ENCODE data around the gene MAGI2.

The MAGI2 gene

GRCh38 chr7:79301419-79301818 lies 152.0 kb downstream of the MAGI2 start:
- no peak for DNase-seq (ENCODE audit: low read depth)

GRCh38 chr7:79300573-79300972 lies 152.9 kb downstream of the MAGI2 start:
- DNase-seq (ENCODE audit: low read depth): no peak

GRCh38 chr7:79298145-79298760 lies 155.2 kb downstream of the MAGI2 start:
- DNase-seq (ENCODE audit: low read depth): no peak

- DNase-seq (ENCODE audit: low read depth): no peak
Observed at GRCh38 chr7:79296553-79297320, 156.7 kb downstream of the MAGI2 start.

- no peak for DNase-seq (ENCODE audit: low read depth)
Observed at GRCh38 chr7:79293655-79294142, 159.8 kb downstream of the MAGI2 start.

GRCh38 chr7:79292834-79293233 lies 160.6 kb downstream of the MAGI2 start:
- no peak for DNase-seq (ENCODE audit: low read depth)

GRCh38 chr7:79291498-79291865 lies 162.0 kb downstream of the MAGI2 start:
- DNase-seq (ENCODE audit: low read depth): no peak

GRCh38 chr7:79290841-79291497 lies 162.5 kb downstream of the MAGI2 start:
- DNase-seq (ENCODE audit: low read depth): no peak

GRCh38 chr7:79290398-79290797 lies 163.1 kb downstream of the MAGI2 start:
- DNase-seq (ENCODE audit: low read depth): no peak

GRCh38 chr7:79288655-79289054 lies 164.8 kb downstream of the MAGI2 start:
- DNase-seq (ENCODE audit: low read depth): no peak

- no peak for DNase-seq (ENCODE audit: low read depth)
Observed at GRCh38 chr7:79287981-79288380, 165.5 kb downstream of the MAGI2 start.

GRCh38 chr7:79286181-79286580 lies 167.3 kb downstream of the MAGI2 start:
- no peak for DNase-seq (ENCODE audit: low read depth)

- DNase-seq (ENCODE audit: low read depth): no peak
Observed at GRCh38 chr7:79285756-79286155, 167.7 kb downstream of the MAGI2 start.

- no peak for DNase-seq (ENCODE audit: low read depth)
Observed at GRCh38 chr7:79284211-79284610, 169.3 kb downstream of the MAGI2 start.

GRCh38 chr7:79282882-79283602 lies 170.4 kb downstream of the MAGI2 start:
- DNase-seq (ENCODE audit: low read depth): no peak

GRCh38 chr7:79282070-79282694 lies 171.3 kb downstream of the MAGI2 start:
- no peak for DNase-seq (ENCODE audit: low read depth)

- DNase-seq (ENCODE audit: low read depth): no peak
Observed at GRCh38 chr7:79281426-79281825, 172.0 kb downstream of the MAGI2 start.

GRCh38 chr7:79272938-79273337 lies 180.5 kb downstream of the MAGI2 start:
- no peak for DNase-seq (ENCODE audit: low read depth)

- no peak for DNase-seq (ENCODE audit: low read depth)
Observed at GRCh38 chr7:79272066-79272669, 181.3 kb downstream of the MAGI2 start.

GRCh38 chr7:79268730-79269129 lies 184.7 kb downstream of the MAGI2 start:
- no peak for DNase-seq (ENCODE audit: low read depth)

GRCh38 chr7:79258826-79259225 lies 194.6 kb downstream of the MAGI2 start:
- DNase-seq (ENCODE audit: low read depth): no peak

- no peak for DNase-seq (ENCODE audit: low read depth)
Observed at GRCh38 chr7:79257959-79258358, 195.5 kb downstream of the MAGI2 start.

All from activated gamma-delta T cell treated with anti-CD3 and anti-CD28 coated beads, Interleukin-2, amount 50 U/mL, for 16 hours (primary cell).